C4-2B (cell line): ENCODE data around the gene CLNK.

Experiments used
- CTCF ChIP-seq: fragments of 450-650 bp; conservative IDR thresholded peaks from 2 replicates; pipeline ENCODE4 v1.5.1; 2017; ENCODE audit warnings: mild to moderate bottlenecking
- ZFX ChIP-seq: fragments of 450-650 bp; IDR thresholded peaks from 2 replicates; pipeline ENCODE4 v1.6.1; 2017

DNA sequence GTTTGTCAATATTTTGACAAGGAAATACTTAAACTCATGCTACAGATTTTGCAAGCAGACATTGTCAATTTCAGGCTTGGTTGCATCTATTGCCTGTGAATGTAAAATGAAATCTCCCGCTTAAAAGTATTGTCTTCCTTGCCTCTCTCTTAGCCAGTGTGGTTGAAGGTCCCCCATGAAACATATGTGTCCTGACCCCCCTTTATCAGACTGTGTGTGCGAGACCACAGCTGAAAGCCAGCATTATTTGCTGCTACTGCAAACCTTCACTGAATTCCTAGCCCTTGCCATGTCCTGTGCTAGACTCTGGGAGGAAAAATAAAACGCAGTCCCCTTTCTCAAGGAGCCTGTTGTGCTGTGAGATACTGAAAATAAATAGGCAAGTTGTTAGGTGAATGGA, 16.6 kb upstream of the CLNK start:
- TF ChIP-seq CTCF = no peak
- TF ChIP-seq ZFX = no peak
